Ascending aorta (tissue), 2 donors: ENCODE measurements around the gene RIPK3. TPM values are rescaled to one million over a fixed set of nuclear protein-coding genes. Genes with fewer than 3 reads are reported as not detected.
A peak's percentile ranks its signal among the peaks of the same experiment; 100 is the strongest.

Experiments used
- DNase-seq, 2 donors: peaks; one replicate each; pipeline ENCODE4 v3.0.0-alpha.2; 2019; ENCODE audit warnings: low spot score in 2 of 2
- H3K27ac ChIP-seq, 2 donors: fragments of 200-600 bp; sonication (generic); one replicate each; pipeline ENCODE4 v1.5.1; 2016 to 2017; ENCODE audit warnings: mild to moderate bottlenecking in 1 of 2
- H3K27me3 ChIP-seq: fragments of 200-600 bp; sonication (generic); one replicate; pipeline ENCODE4 v1.5.1; 2017
- H3K36me3 ChIP-seq, 2 donors: fragments of 200-600 bp; sonication (generic); one replicate each; pipeline ENCODE4 v1.5.1; 2016
- H3K4me1 ChIP-seq, 2 donors: fragments of 200-600 bp; sonication (generic); one replicate each; pipeline ENCODE4 v1.5.1; 2016 to 2017; ENCODE audit warnings: mild to moderate bottlenecking in 1 of 2
- H3K4me3 ChIP-seq, 2 donors: fragments of 200-600 bp; sonication (generic); one replicate each; pipeline ENCODE4 v1.5.1; 2016 to 2017; ENCODE audit warnings: mild to moderate bottlenecking in 1 of 2
- H3K9me3 ChIP-seq, 2 donors: fragments of 200-600 bp; sonication (generic); one replicate each; pipeline ENCODE4 v1.5.1; 2016
- CTCF ChIP-seq, 3 experiments: fragments of 200-600 bp in 2 of 3; fragments of 450-650 bp in 1 of 3; sonication (generic) in 2 of 3; IDR thresholded peaks; one replicate each; pipeline ENCODE4 v1.5.1; 2016 to 2019; ENCODE audit warnings: antibody characterized with exemption in 3 of 3, mild to moderate bottlenecking in 1 of 3, moderate library complexity in 1 of 3
- intact Hi-C: fragments of 100-400 bp; cut with DNase I; formaldehyde crosslinking; loops from one replicate; pipeline ENCODE4 v1.15.1; 2023
- total RNA-seq: library from RNA; depleted of rRNA; stranded (reverse); fragments of >200 nt; gene quantifications from one replicate; pipeline ENCODE4 v1.1.0, GENCODE V29; 2016

RIPK3 gene
- total RNA-seq, 1 donor from 2014 or later, result 2.3 TPM

- peak; percentile 34 to 92 for DNase-seq
- no peak for TF ChIP-seq CTCF (IDR thresholded peaks at IDR 0.05)
- H3K4me3 ChIP-seq, result peak within 1 kb of the TSS; percentile 67 to 78
- H3K9me3 ChIP-seq, result no peaks in the 10 kb centered on the region
- intact Hi-C loops, result loop anchor here (2.0 to 10.0 kb wide), 7 partner anchors 31 to 1495 kb away; partner anchors contain the start of genes AP1G2, DCAF11, LRP10 and NRL
- H3K4me1 ChIP-seq, result peaks cover 6 to 21% of the 10 kb centered on the region in 2 donors
- H3K27me3 ChIP-seq, result no peaks in the 10 kb centered on the region
- H3K36me3 ChIP-seq, result peaks cover 0 to 8% of the 10 kb centered on the region in 2 donors
- peak within 1 kb of the TSS; percentile 96 to 99 for H3K27ac ChIP-seq
These were observed 27.9 kb upstream of the RIPK3 start, which contains the start of gene NFATC4 for GRCh38 chr14:24367514-24368211. NFATC4 (plus strand) TSS chr14:24368184; CDS start chr14:24368341, 157 bp downstream.

GRCh38 chr14:24366721-24367513, 27.1 kb upstream of the RIPK3 start:
- H3K4me3 ChIP-seq, result peak overlapping the region; percentile 67 to 78
- H3K27ac ChIP-seq, result peak overlapping the region; percentile 96 to 99
- peaks cover 0 to under 1% of the 10 kb centered on the region in 2 donors for H3K36me3 ChIP-seq
- intact Hi-C loops, result loop anchor here (1.0 to 10.0 kb wide), 10 partner anchors 32 to 1495 kb away; partner anchors contain the start of genes AP1G2, DCAF11, LRP10 and NRL
- peak; percentile 65 to 96 for DNase-seq
- H3K4me1 ChIP-seq, result peaks cover 6 to 18% of the 10 kb centered on the region in 2 donors
- no peak for TF ChIP-seq CTCF (IDR thresholded peaks at IDR 0.05)
- H3K9me3 ChIP-seq, result no peaks in the 10 kb centered on the region
- H3K27me3 ChIP-seq, result no peaks in the 10 kb centered on the region

GRCh38 chr14:24366413-24366720, 26.6 kb upstream of the RIPK3 start:
- Histone ChIP-seq H3K27me3 (no peaks in the 10 kb centered on the region), H3K36me3 (no peaks in the 10 kb centered on the region), H3K9me3 (no peaks in the 10 kb centered on the region), H3K4me3 (peak overlapping the region; percentile 67 to 78), H3K4me1 (peaks cover 6 to 18% of the 10 kb centered on the region in 2 donors), H3K27ac (peak overlapping the region; percentile 96 to 99)
- DNase-seq, result no peak
- TF ChIP-seq CTCF (IDR thresholded peaks at IDR 0.05), result no peak
- intact Hi-C loops, result loop anchor here (1.0 to 10.0 kb wide), 10 partner anchors 32 to 1494 kb away; partner anchors contain the start of genes AP1G2, DCAF11, LRP10 and NRL

GRCh38 chr14:24365600-24366412, 26.0 kb upstream of the RIPK3 start:
- peaks cover 6 to 18% of the 10 kb centered on the region in 2 donors for H3K4me1 ChIP-seq
- intact Hi-C loops, result loop anchor here (1.0 to 10.0 kb wide), 10 partner anchors 33 to 1494 kb away; partner anchors contain the start of genes AP1G2, DCAF11, LRP10 and NRL
- peak; percentile 92 for TF ChIP-seq CTCF (IDR thresholded peaks at IDR 0.05)

GRCh38 chr14:24364841-24365240, 25.1 kb upstream of the RIPK3 start:
- peaks cover 6 to 18% of the 10 kb centered on the region in 2 donors for H3K4me1 ChIP-seq
- peak overlapping the region; percentile 96 to 99 for H3K27ac ChIP-seq
- DNase-seq, result no peak
- no peaks in the 10 kb centered on the region for H3K27me3 ChIP-seq
- no peaks in the 10 kb centered on the region for H3K36me3 ChIP-seq
- no peaks in the 10 kb centered on the region for H3K9me3 ChIP-seq
- intact Hi-C loops, result loop anchor here (5.0 to 10.0 kb wide), 4 partner anchors 250 to 1493 kb away; partner anchors contain the start of genes AP1G2, DCAF11, LRP10 and NRL
- no peak for TF ChIP-seq CTCF (IDR thresholded peaks at IDR 0.05)
- peak overlapping the region in 1 of 2 donors; percentile 78 for H3K4me3 ChIP-seq

More at GRCh38 chr14:24365600-24366412, 26.0 kb upstream of the RIPK3 start:
- Histone ChIP-seq H3K27me3 (no peaks in the 10 kb centered on the region), H3K36me3 (no peaks in the 10 kb centered on the region), H3K4me3 (peak overlapping the region; percentile 67 to 78), H3K27ac (peak overlapping the region; percentile 96 to 99), H3K9me3 (no peaks in the 10 kb centered on the region)
- peak; percentile 50 to 90 for DNase-seq
